HG03135 (cell line): ENCODE measurements around the gene EXOC3L4.
"Not testable (repeated sequence)": the region's sequence is repeated elsewhere in the genome, so short reads cannot be mapped to it uniquely, and the experiment has no call there.

ENCODE experiments used
- ATAC-seq: cut with Tn5 transposase; IDR thresholded peaks from one replicate; pipeline ENCODE4 v1.9.1; 2021; ENCODE audit warnings: mild to moderate bottlenecking, moderate library complexity; ENCODE audit not compliant: unreplicated experiment

Gene EXOC3L4

DNA sequence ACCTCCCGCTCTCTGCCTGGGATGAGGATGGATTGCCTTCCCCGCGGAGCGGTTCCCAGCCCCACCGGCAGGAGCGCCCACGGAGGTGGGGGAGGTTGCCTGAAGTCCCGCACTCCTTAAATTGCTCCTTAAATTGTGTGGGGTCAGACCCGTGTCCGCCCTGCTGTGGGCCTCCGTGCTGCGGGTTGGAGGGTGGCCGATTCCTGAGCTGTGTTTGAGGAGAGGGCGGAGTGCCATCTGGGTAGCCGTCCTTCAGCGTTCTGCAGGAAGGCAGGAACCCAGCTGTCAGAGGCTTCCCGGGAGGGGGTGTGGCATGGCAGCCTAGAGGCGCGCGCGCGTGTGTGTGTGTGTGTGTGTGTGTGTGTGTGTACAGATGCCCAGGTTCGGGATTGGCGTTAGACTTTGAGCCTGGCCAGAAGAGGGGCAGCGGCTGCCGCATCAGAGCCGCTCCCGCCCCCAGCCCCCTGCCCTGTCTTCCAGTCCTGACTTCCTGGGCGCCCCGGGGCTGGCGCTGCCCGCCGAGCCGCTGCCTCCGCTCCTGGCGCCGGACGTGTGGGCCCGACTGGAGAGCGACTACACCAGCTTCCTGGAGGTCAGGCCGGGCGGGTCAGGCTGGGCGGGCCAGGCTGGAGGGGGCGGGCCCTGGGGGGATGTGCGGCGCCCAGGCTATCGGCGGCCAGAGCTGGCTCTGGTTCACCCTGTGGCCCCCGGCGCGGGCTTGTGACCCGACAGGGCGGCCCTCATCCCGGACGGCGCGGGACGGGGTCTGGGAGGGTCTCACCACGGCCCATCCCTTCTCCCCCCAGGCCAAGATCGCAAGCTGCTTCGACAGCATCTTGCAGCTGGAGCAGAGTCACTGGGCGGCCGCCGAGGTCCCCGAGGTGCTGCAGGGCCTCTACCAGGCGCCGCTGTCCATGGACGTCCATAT lies 9.2 kb downstream of the EXOC3L4 start:
- ATAC-seq: no peak

GRCh38 chr14:103104389-103104653 lies 9.8 kb downstream of the EXOC3L4 start:
- no peak for ATAC-seq

DNA sequence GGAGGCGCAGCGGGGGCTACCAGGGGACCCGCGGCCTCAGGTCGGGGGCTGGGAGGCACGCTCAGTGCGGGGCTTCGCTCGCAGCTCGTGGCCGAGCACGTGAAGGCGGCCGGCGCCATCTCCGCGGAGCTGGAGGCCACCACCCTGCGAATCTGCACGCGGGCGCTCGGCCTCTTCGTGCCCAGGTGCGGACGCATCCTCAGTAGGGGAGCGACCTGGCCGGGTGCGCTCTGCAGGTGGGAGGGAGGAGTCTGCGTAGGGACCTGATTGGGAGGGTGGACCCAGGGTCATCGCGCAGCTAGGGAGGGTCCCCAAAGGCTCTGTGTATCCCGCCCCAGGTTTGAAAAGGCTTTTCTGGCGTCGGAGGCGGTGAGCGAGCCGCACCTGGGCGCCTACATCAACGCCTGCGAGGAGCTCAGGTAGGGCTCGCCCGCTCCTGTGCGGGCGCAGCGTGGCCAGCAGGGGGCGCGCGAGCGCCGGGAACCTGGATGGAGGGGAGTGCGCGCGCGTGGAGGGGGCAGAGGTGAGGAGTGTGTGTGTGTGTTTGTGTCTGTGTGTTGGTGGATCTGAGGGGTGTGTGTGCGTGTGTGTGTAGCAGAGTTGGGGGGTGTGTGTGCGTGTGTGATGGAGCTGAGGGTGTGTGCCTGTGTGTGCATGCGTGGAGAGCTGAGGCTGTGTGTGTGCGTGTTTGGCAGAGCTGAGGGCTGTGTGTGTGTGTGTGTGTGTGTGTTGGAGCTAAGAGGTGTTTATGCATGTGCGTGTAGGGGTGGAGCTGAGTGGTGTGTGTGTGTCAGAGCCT lies 10.3 kb downstream of the EXOC3L4 start:
- no peak for ATAC-seq

GRCh38 chr14:103105580-103106150 lies 11.1 kb downstream of the EXOC3L4 start:
- no peak for ATAC-seq

- no peak for ATAC-seq
Observed at GRCh38 chr14:103107455-103107854, 12.9 kb downstream of the EXOC3L4 start.

GRCh38 chr14:103107941-103108748 lies 13.6 kb downstream of the EXOC3L4 start:
- ATAC-seq: no peak

DNA sequence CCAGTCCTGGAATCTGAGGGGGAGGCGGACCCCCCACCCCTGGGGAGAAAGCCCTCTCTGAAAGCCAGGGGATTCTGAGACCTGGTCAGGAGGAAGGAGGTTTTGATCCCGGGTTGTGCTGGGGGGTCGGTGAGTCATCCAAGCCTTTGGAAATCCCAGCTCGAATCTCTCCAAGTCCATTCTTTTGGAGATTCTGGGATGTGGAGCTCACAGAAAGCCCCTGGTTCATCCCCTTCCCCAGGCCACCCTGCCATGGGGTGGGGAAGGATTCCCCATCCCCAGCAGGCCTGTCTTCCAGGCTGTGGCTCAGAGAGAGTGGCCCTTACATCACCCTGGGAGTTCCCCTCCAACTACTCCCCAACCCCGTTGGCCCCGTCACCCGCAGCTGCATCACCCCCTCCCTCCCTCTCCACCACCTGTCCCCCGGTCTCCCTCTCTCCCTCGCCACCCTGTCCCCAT lies 14.3 kb downstream of the EXOC3L4 start:
- no peak for ATAC-seq

DNA sequence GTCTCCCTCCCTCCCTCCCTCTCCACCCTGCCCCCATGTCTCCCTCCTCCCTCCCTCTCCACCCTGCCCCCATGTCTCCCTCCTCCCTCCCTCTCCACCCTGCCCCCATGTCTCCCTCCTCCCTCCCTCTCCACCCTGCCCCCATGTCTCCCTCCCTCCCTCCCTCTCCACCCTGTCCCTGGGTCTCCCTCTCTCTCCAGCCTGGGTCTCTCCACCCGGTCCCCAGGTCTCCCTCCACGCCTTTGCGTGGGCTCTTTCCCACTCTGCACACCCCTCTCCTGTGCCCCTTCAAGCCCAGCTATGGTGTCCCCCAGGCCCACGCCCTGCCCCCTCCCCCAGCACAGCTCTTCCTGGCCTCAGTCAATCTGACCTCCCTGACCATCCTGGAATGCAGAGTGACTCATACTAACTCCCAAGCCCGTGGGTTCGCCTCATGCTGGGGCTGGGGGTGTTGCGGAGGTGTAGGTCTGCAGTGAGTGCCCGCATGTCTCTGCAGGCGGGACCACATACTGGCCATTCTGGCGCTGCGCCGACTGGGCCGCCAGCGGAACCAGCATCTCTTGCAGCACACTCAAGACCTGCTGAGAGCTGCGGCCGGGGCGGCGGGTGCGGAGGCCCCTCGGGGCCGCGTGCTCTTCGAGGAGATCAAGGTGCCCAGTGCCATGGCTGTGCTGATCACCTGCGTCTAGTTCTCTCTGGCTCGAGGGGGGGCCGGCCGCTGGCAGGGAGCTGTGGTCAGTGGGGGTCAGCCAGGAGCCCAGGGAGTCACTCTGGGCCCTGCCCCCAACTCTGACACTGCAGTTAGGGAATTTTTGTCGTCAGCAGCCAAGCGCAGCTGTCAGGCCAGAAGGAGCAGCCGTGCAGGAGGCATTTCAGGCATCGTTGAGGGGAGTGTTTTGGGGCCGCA lies 15.3 kb downstream of the EXOC3L4 start:
- ATAC-seq: no peak

DNA sequence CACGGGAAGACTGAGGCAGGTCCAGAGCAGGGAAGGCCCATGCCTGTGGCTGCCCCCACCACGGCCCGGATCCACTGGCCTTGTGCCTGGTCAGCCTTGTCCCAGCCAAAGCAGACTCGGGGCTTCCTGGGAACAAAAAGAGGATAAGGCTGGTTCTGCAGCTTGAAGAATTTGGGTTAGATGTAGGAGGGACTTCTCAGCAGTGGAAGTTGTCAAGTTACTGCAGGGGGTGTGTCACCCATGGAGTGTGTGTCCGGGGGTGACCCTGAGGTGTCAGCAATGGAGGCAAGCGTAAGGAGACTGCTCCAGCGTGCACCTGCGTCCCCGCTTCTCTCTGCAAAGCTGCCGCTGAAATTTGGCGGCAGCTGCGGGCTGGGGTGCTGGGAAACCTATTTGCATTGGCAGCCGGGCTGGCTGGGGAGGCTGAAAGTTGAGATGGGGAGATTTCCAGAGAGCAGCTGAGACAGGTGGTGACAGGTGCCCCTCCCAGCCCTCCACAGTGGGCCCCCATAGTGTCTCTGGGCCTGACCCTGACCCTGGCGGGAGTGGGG lies 16.2 kb downstream of the EXOC3L4 start:
- no peak for ATAC-seq

- no peak for ATAC-seq
Observed at GRCh38 chr14:103111232-103111868, 16.8 kb downstream of the EXOC3L4 start.

- ATAC-seq: no peak
Observed at GRCh38 chr14:103112400-103113243, 18.1 kb downstream of the EXOC3L4 start.

- ATAC-seq: no peak
Observed at GRCh38 chr14:103113303-103113702, 18.8 kb downstream of the EXOC3L4 start.

DNA sequence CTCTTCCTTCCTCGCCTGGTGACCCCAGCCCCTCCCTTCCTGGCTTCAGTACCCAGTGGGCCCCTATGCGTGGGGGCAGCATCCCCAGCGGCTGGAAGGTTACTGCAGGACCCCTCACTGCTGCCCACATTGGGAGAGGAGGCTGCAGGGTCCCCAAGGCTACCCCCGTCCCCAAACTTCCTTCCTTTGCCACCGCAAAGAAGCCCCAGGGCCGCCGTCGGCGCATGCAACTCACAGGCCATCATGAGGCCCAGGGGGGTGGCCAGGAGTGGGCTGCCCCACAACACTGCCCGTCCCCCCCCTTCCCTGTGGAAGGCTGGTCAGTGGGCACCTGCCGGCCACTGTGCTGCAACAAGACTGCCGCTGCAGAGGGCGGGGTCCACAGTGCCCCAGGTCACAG lies 19.2 kb downstream of the EXOC3L4 start:
- ATAC-seq: no peak

DNA sequence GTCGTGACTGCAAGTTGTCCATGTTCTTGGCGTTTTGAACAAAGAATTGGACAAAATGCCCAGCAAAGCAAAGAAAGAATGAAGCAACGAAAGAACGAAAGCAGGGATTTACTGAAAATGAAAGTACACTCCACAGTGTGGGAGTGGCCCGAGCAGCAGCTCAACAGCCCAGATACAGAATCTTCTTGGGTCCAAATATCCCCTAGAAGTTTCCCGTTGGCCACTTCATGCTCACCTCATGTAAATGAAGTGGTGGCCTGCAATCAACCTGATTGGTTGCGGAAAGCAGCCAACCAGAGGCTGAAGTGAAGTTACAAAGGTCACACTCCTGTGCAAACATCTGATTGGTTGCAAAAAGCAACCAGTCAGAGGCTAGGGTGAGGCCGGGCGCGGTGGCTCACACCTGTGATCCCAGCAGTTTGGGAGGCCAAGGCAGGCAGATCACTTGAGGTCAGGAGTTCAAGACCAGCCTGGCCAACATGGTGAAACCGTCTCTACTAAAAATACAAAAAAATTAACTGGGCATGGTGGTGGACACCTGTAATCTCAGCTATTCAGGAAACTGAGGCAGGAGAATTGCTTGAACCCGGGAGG lies 20.7 kb downstream of the EXOC3L4 start:
- ATAC-seq: not testable (repeated sequence)

DNA sequence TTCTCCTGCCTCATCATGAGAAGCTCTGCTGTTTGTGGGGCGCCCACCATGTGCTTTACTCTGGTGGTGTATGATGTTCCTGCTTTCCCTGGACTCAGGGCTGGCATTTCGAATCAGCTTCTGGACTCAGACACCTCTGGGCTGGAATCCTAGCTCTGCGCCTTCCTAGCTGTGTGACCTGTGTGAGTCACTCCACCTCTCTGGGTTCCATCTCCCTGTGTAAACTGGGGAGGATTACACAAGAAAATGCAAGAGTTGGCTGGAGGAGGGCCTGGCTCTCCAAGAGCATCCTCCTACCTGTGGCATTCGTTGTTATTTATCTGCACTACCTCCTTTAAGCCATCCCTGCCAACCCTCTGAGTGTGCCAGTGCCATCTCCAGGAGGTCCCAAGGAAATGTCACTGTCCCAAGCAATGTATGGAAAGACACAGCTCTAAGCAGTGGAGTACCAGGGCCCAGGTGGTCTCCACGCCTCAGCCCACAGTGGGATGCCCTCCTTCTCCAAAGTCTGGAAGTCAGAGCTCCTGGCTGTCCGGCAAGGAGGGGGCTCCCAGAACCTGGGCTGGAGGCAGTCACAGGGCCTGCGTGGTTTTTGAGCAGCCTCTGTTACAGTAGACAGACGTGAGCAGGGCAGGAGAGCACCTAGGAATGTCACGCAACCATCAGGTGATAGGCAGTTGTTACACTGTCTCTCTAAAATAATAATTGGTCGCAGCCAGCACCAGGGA lies 21.5 kb downstream of the EXOC3L4 start:
- ATAC-seq: no peak

- ATAC-seq: no peak
Observed at GRCh38 chr14:103116636-103117035, 22.1 kb downstream of the EXOC3L4 start.

GRCh38 chr14:103117499-103117898 lies 23.0 kb downstream of the EXOC3L4 start:
- ATAC-seq: not testable (repeated sequence)
